IMR-90 (cell line): ENCODE measurements around the gene CHST8. TPM values are rescaled to one million over a fixed set of nuclear protein-coding genes. Genes with fewer than 3 reads are reported as not detected.

Experiments used
- ATAC-seq: fragments of 200-7000 bp; cut with Tn5 transposase; 2 replicates; pipeline ENCODE4 v1.9.1; 2020; ENCODE audit warnings: low read depth, mild to moderate bottlenecking, moderate library complexity
- BruUV-seq: library from RNA; stranded (reverse); fragments of 400-500 nt; replicated peaks from 2 replicates; lab custom pipeline; 2021; lab: Mats Ljungman, UMichigan
- CTCF ChIA-PET: fragments of 300-600 bp; formaldehyde crosslinking; extraction: SDS; loops from one replicate; lab custom pipeline; 2021; ENCODE audit warnings: antibody characterized with exemption; lab: Yijun Ruan, JAX
- POLR2A ChIA-PET: fragments of 300-600 bp; sonication (Branson Sonifier 250); formaldehyde crosslinking; loops from one replicate; lab custom pipeline; 2022; ENCODE audit warnings: antibody characterized with exemption; ENCODE audit not compliant: unreplicated experiment; lab: Charles Lee
- DNase-seq: peaks from one replicate; pipeline ENCODE4 v3.0.0; 2013
- H2AFZ ChIP-seq: replicated peaks from 2 replicates; pipeline ENCODE3; 2013; ENCODE audit warnings: low read length, mild to moderate bottlenecking; ENCODE audit not compliant: poor library complexity
- H2AK5ac ChIP-seq: 2 replicates; pipeline ENCODE4 v1.6.1; 2013; ENCODE audit warnings: low read depth, low read length, inconsistent platforms
- H2AK9ac ChIP-seq: replicated peaks from 2 replicates; pipeline ENCODE3; 2013; ENCODE audit warnings: mild to moderate bottlenecking, low read depth, low read length, moderate library complexity; ENCODE audit not compliant: poor library complexity
- H2BK120ac ChIP-seq: 2 replicates; pipeline ENCODE4 v1.6.1; 2013; ENCODE audit warnings: low read depth, low read length, inconsistent platforms
- H2BK15ac ChIP-seq: 3 replicates; pipeline ENCODE4 v1.6.1; 2013; ENCODE audit warnings: low read depth, low read length, inconsistent platforms
- H2BK20ac ChIP-seq: 2 replicates; pipeline ENCODE4 v1.6.1; 2013; ENCODE audit warnings: low read depth, mild to moderate bottlenecking, inconsistent platforms, low read length, moderate library complexity
- H2BK5ac ChIP-seq: 2 replicates; pipeline ENCODE4 v1.6.1; 2013; ENCODE audit warnings: mild to moderate bottlenecking, low read depth, low read length, inconsistent platforms; ENCODE audit not compliant: poor library complexity, severe bottlenecking
- H3K14ac ChIP-seq: replicated peaks from 2 replicates; pipeline ENCODE4 v1.6.1; 2013; ENCODE audit warnings: low read depth, low read length, inconsistent platforms
- H3K18ac ChIP-seq: 2 replicates; pipeline ENCODE4 v1.6.1; 2013; ENCODE audit warnings: low read depth, low read length, control low read depth
- H3K23ac ChIP-seq: 2 replicates; pipeline ENCODE4 v1.6.1; 2013; ENCODE audit warnings: low read depth, low read length, inconsistent platforms
- H3K27ac ChIP-seq: 2 replicates; pipeline ENCODE4 v1.5.1; 2013; ENCODE audit warnings: mild to moderate bottlenecking, control low read depth, low read length; ENCODE audit not compliant: insufficient read depth
- H3K27me3 ChIP-seq: 2 replicates; pipeline ENCODE4 v1.6.1; 2013; ENCODE audit warnings: low read length; ENCODE audit not compliant: control insufficient read depth, insufficient read depth
- H3K36me3 ChIP-seq: 2 replicates; pipeline ENCODE4 v1.6.1; 2013; ENCODE audit warnings: low read length, mixed read lengths; ENCODE audit not compliant: control insufficient read depth, insufficient read depth
- H3K4ac ChIP-seq: 2 replicates; pipeline ENCODE4 v1.6.1; 2013; ENCODE audit warnings: low read depth, low read length, inconsistent platforms
- H3K4me1 ChIP-seq: 2 replicates; pipeline ENCODE4 v1.6.1; 2013; ENCODE audit warnings: low read length, mixed read lengths; ENCODE audit not compliant: control insufficient read depth, insufficient read depth
- H3K4me2 ChIP-seq: 2 replicates; pipeline ENCODE4 v1.6.1; 2013; ENCODE audit warnings: low read depth, mild to moderate bottlenecking, control low read depth, low read length, moderate library complexity
- H3K4me3 ChIP-seq: 2 replicates; pipeline ENCODE4 v1.5.1; 2013; ENCODE audit warnings: low read depth, mild to moderate bottlenecking, control low read depth, low read length, moderate library complexity; ENCODE audit not compliant: insufficient read depth
- H3K56ac ChIP-seq: 2 replicates; pipeline ENCODE4 v1.6.1; 2013; ENCODE audit warnings: low read length, inconsistent platforms; ENCODE audit not compliant: insufficient read depth; ENCODE audit errors: extremely low read depth
- H3K79me1 ChIP-seq, 2 experiments: 2 replicates each; pipeline ENCODE4 v1.6.1; 2013; ENCODE audit warnings: low read length in 2 of 2, inconsistent platforms in 1 of 2, low read depth in 1 of 2
- H3K9ac ChIP-seq: 2 replicates; pipeline ENCODE4 v1.6.1; 2013; ENCODE audit warnings: low read depth, low read length, control low read depth
- H3K9me1 ChIP-seq: 2 replicates; pipeline ENCODE4 v1.6.1; 2013; ENCODE audit warnings: low read length, inconsistent platforms; ENCODE audit not compliant: insufficient read depth
- H3K9me3 ChIP-seq: 2 replicates; pipeline ENCODE4 v1.6.1; 2013; ENCODE audit warnings: low read length; ENCODE audit not compliant: control insufficient read depth, insufficient read depth
- H4K20me1 ChIP-seq: 2 replicates; pipeline ENCODE4 v1.6.1; 2013; ENCODE audit warnings: low read length, inconsistent platforms; ENCODE audit not compliant: insufficient read depth
- H4K5ac ChIP-seq: 2 replicates; pipeline ENCODE4 v1.6.1; 2013; ENCODE audit warnings: mild to moderate bottlenecking, low read depth, low read length, control low read depth
- H4K8ac ChIP-seq, 2 experiments: 2 replicates each; pipeline ENCODE4 v1.6.1; 2013; ENCODE audit warnings: low read depth in 2 of 2, low read length in 2 of 2, control low read depth in 1 of 2, inconsistent platforms in 1 of 2
- H4K91ac ChIP-seq: 2 replicates; pipeline ENCODE4 v1.6.1; 2013; ENCODE audit warnings: low read depth, low read length, inconsistent platforms; ENCODE audit not compliant: insufficient read depth
- CHD1 ChIP-seq: IDR thresholded peaks from 2 replicates; pipeline ENCODE4 v1.6.1; 2012; ENCODE audit warnings: low read depth, low read length, improper control_type of control experiment
- MXI1 ChIP-seq: IDR thresholded peaks from 2 replicates; pipeline ENCODE4 v1.6.1; 2012; ENCODE audit warnings: low read depth, mild to moderate bottlenecking, low read length, moderate library complexity, borderline replicate concordance
- RCOR1 ChIP-seq: IDR thresholded peaks from 2 replicates; pipeline ENCODE4 v1.6.1; 2012; ENCODE audit warnings: mild to moderate bottlenecking, low read length, improper control_type of control experiment; ENCODE audit not compliant: insufficient replicate concordance
- SMC3 ChIP-seq: fragments of 150-350 bp; IDR thresholded peaks from 2 replicates; pipeline ENCODE4 v1.6.1; 2016; ENCODE audit warnings: low read depth, mild to moderate bottlenecking, antibody characterized with exemption, low read length, moderate library complexity
- WGBS, 2 experiments: methylation state at CpG; one replicate each; pipeline versions ENCODE4 v1.1.5 to v1.1.7; 2013; ENCODE audit warnings: missing lambda C conversion rate in 2 of 2; ENCODE audit not compliant: insufficient read length in 1 of 2; ENCODE audit errors: extremely low coverage in 2 of 2; 5-methylcytosine and 5-hydroxymethylcytosine counted together
- dilution Hi-C: fragments of 300-500 bp; cut with HindIII; formaldehyde crosslinking; loops from one replicate; pipeline ENCODE4 v1.14.3; 2018; ENCODE audit warnings: low sequenced_read_pairs; ENCODE audit not compliant: unreplicated experiment
- in situ Hi-C: fragments of 300-500 bp; cut with MboI; formaldehyde crosslinking; loops from 3 replicates; pipeline ENCODE4 v1.14.3; 2019; ENCODE audit warnings: low sequenced_read_pairs, inconsistent platforms, mixed read lengths
- intact Hi-C: fragments of 100-400 bp; cut with micrococcal nuclease; formaldehyde crosslinking; loops from 2 replicates; pipeline ENCODE4 v1.10.0; 2022
- polyA plus RNA-seq, 3 experiments: library from polyadenylated mRNA; depleted of rRNA; stranded (reverse); fragments of >200 nt; gene quantifications; 2 replicates each; pipeline ENCODE4 v1.2.3, GENCODE V29; 2012; ENCODE audit warnings: low replicate concordance in 1 of 3
- total RNA-seq: library from RNA; depleted of rRNA; stranded (reverse); fragments of >200 nt; gene quantifications from 2 replicates; pipeline ENCODE4 v1.2.3, GENCODE V29; 2012

The CHST8 gene
- total and polyA plus RNA-seq, 2 of the 4 experiments (the other 2 are of a cell fraction): not detected

- no peak overlapping the region for H3K23ac ChIP-seq
- no peak overlapping the region for H3K14ac ChIP-seq
- ChIA-PET CTCF (no interaction called here), POLR2A (no interaction called here)
- no peak overlapping the region for H2AK9ac ChIP-seq
- H3K4ac ChIP-seq: no peak overlapping the region
- H3K4me2 ChIP-seq: no peak overlapping the region
- no peaks in the 10 kb centered on the region for H3K9me1 ChIP-seq
- no peak for TF ChIP-seq CHD1
- TF ChIP-seq MXI1: no peak
- no peak for TF ChIP-seq SMC3
- TF ChIP-seq RCOR1: no peak
- H2BK120ac ChIP-seq: no peak overlapping the region
- H3K4me3 ChIP-seq: no peak overlapping the region
- no peak overlapping the region for H3K18ac ChIP-seq
- H4K5ac ChIP-seq: no peak overlapping the region
- no peak overlapping the region for H2BK15ac ChIP-seq
- ATAC-seq (no peak), DNase-seq (no peak)
- no peak overlapping the region for H2BK20ac ChIP-seq
- no peak overlapping the region for H2AFZ ChIP-seq
- no peaks in the 10 kb centered on the region for H3K9me3 ChIP-seq
- no peaks in the 10 kb centered on the region for H3K36me3 ChIP-seq
- H2BK5ac ChIP-seq: no peak overlapping the region
- H3K27me3 ChIP-seq: peaks cover 37% of the 10 kb centered on the region
- intact Hi-C loops (no loop called here), dilution Hi-C loops (no loop called here), in situ Hi-C loops (no loop called here)
- BruUV-seq: no TSS peak
- no peak overlapping the region for H2AK5ac ChIP-seq
- H4K8ac ChIP-seq: no peak overlapping the region
- H3K9ac ChIP-seq: no peak overlapping the region
- no peaks in the 10 kb centered on the region for H3K79me1 ChIP-seq
- no peak overlapping the region for H3K56ac ChIP-seq
- H3K4me1 ChIP-seq: no peaks in the 10 kb centered on the region
- H3K27ac ChIP-seq: no peak overlapping the region
- 20% methylated on average over 1 of the region's 5 CpGs; no CpG with 5 or more reads in 1 of the 2 experiments for WGBS, 2 experiments
- no peak overlapping the region for H4K91ac ChIP-seq
- no peaks in the 10 kb centered on the region for H4K20me1 ChIP-seq
Measured at GRCh38 chr19:33624586-33624985, 2.8 kb downstream of the CHST8 start.
